T-helper 1 cell treated with Interleukin-12 subunit alpha and Interleukin-12 subunit beta and Interleukin-4 antibody, amounts not matched to agents 30 μg/mL and 1 μg/mL, for 36 hours (primary cell): ENCODE measurements around the gene CEP162.
"Not testable (repeated sequence)": the region's sequence is repeated elsewhere in the genome, so short reads cannot be mapped to it uniquely, and the experiment has no call there.

Source experiments
- H3K27ac Mint-ChIP-seq: one replicate; pipeline ENCODE4 v1.8.0; 2021; ENCODE audit warnings: mild to moderate bottlenecking, mixed read lengths
- H3K27me3 Mint-ChIP-seq: one replicate; pipeline ENCODE4 v1.8.0; 2021; ENCODE audit warnings: low read depth, mixed read lengths
- H3K36me3 Mint-ChIP-seq: one replicate; pipeline ENCODE4 v1.8.0; 2021; ENCODE audit warnings: low read depth, mixed read lengths
- H3K4me1 Mint-ChIP-seq: one replicate; pipeline ENCODE4 v1.8.0; 2021; ENCODE audit warnings: low read depth, mixed read lengths
- H3K4me3 Mint-ChIP-seq: one replicate; pipeline ENCODE4 v1.8.0; 2021; ENCODE audit warnings: mild to moderate bottlenecking, moderate library complexity, mixed read lengths
- H3K9me3 Mint-ChIP-seq: one replicate; pipeline ENCODE4 v1.8.0; 2021; ENCODE audit warnings: mixed read lengths

The CEP162 gene

DNA sequence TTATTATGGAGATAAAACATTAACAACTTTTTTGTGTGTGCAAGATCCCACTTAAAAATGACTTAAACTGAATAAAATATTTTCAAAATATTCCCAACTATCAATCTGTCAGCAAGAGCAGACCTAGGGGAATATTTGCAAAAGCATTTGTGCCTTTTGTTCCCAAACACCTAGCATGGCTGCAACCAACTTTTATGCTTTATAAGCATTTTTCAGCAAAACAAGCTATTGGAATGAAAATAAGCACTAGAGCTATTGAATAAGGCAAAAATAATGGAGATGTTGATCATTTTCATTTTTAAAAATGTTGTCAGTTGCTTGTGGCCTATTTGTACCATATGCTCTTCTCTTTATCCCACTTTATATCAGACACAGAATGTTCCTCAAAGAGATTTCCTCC is 28.2 kb upstream of the CEP162 start:
- no peaks in the 10 kb centered on the region for H3K4me1 Mint-ChIP-seq
- no peaks in the 10 kb centered on the region for H3K9me3 Mint-ChIP-seq
- no peaks in the 10 kb centered on the region for H3K27me3 Mint-ChIP-seq
- no peaks in the 10 kb centered on the region for H3K36me3 Mint-ChIP-seq
- H3K27ac Mint-ChIP-seq, result no peak overlapping the region
- H3K4me3 Mint-ChIP-seq, result no peak overlapping the region

DNA sequence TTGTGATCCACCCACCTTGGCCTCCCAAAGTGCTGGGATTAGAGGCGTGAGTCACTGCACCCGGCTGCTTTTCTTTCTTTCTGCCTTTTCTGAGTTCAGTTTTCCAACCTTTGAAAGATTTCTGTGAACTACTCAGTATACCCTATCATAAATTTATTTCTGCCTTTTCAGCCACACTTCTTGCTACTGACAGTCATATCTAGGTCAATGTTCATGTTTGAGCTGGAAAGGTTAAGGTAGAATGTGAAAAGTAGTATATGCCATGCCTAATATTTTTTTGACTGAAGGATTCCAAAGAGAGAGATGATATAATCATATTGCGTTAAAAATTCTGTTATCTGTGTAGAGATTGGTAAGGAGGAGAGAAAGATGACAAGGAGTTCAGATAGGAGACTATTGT is 25.9 kb upstream of the CEP162 start:
- Mint-ChIP-seq H3K9me3 (no peaks in the 10 kb centered on the region), H3K27me3 (no peaks in the 10 kb centered on the region), H3K4me3 (no peak overlapping the region), H3K27ac (no peak overlapping the region), H3K4me1 (no peaks in the 10 kb centered on the region), H3K36me3 (no peaks in the 10 kb centered on the region)

DNA sequence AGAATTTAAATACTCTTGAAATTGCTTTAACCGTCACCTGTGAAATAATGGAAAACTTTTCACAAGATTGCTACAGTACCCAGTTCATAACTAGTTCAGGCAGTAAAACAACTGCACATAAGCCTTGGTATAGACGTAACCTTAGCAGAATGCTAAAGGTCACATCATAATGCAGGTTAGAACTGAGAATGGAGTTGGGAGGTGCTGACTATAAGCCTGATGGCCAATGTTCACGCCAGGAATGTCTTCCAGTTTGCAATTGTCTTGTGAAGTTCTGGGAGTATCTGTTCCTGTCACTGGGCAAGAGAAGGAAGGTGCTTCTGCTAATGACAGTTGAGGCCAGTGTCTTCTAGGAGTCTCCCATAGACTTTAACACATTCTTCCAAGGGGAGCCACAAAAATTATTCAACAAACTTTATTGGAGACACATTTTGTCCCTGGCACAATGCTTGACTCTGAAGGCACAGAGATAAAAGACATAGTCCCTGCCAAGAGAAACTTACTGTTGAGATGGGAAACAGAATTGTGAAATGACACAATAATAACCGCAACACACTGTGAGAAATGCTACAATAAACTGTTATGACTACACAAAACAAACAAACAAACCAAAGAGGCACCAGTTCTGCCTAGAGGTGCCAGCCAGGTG is 24.6 kb upstream of the CEP162 start:
- no peaks in the 10 kb centered on the region for H3K4me1 Mint-ChIP-seq
- H3K4me3 Mint-ChIP-seq, result no peak overlapping the region
- no peaks in the 10 kb centered on the region for H3K27me3 Mint-ChIP-seq
- no peaks in the 10 kb centered on the region for H3K9me3 Mint-ChIP-seq
- H3K36me3 Mint-ChIP-seq, result no peaks in the 10 kb centered on the region
- no peak overlapping the region for H3K27ac Mint-ChIP-seq

- H3K4me3 Mint-ChIP-seq, result no peak overlapping the region
- no peaks in the 10 kb centered on the region for H3K9me3 Mint-ChIP-seq
- no peaks in the 10 kb centered on the region for H3K36me3 Mint-ChIP-seq
- H3K27me3 Mint-ChIP-seq, result no peaks in the 10 kb centered on the region
- H3K4me1 Mint-ChIP-seq, result no peaks in the 10 kb centered on the region
- H3K27ac Mint-ChIP-seq, result no peak overlapping the region
Observed at GRCh38 chr6:84249724-84250123, 22.3 kb upstream of the CEP162 start.

GRCh38 chr6:84244416-84245081 is 17.1 kb upstream of the CEP162 start:
- not testable (repeated sequence) for H3K36me3 Mint-ChIP-seq, H3K27me3 Mint-ChIP-seq, H3K9me3 Mint-ChIP-seq, H3K27ac Mint-ChIP-seq, H3K4me1 Mint-ChIP-seq, H3K4me3 Mint-ChIP-seq

- H3K36me3 Mint-ChIP-seq, result no peaks in the 10 kb centered on the region
- H3K9me3 Mint-ChIP-seq, result no peaks in the 10 kb centered on the region
- H3K27ac Mint-ChIP-seq, result no peak overlapping the region
- no peaks in the 10 kb centered on the region for H3K4me1 Mint-ChIP-seq
- H3K4me3 Mint-ChIP-seq, result no peak overlapping the region
- no peaks in the 10 kb centered on the region for H3K27me3 Mint-ChIP-seq
Observed at GRCh38 chr6:84243240-84243639, 15.8 kb upstream of the CEP162 start.

GRCh38 chr6:84242265-84242664 is 14.8 kb upstream of the CEP162 start:
- Mint-ChIP-seq H3K4me1 (no peaks in the 10 kb centered on the region), H3K4me3 (no peak overlapping the region), H3K27ac (no peak overlapping the region), H3K36me3 (no peaks in the 10 kb centered on the region), H3K27me3 (peaks cover 5% of the 10 kb centered on the region), H3K9me3 (no peaks in the 10 kb centered on the region)

DNA sequence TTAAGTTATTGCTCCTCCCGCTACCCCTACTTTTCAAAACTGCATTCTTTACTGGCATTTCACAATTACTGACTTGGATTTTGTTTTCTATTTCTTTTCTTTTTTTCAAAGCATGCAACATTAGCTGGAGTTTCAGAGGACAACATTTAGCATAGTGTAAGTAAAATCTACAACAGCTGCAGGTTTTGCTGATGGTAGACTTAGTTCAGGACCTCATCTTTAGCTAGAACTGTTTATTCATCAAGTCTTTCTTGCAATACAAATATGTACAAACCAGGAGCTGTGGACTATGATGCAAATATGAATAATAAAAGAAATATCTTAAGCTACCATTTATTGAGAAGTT is 728 bp upstream of the CEP162 start:
- peaks cover 16% of the 10 kb centered on the region for H3K4me1 Mint-ChIP-seq
- peak overlapping the region; percentile 87 for H3K27ac Mint-ChIP-seq
- H3K27me3 Mint-ChIP-seq, result peaks cover 18% of the 10 kb centered on the region
- H3K9me3 Mint-ChIP-seq, result no peaks in the 10 kb centered on the region
- peak overlapping the region; percentile 97 for H3K4me3 Mint-ChIP-seq
- H3K36me3 Mint-ChIP-seq, result no peaks in the 10 kb centered on the region

DNA sequence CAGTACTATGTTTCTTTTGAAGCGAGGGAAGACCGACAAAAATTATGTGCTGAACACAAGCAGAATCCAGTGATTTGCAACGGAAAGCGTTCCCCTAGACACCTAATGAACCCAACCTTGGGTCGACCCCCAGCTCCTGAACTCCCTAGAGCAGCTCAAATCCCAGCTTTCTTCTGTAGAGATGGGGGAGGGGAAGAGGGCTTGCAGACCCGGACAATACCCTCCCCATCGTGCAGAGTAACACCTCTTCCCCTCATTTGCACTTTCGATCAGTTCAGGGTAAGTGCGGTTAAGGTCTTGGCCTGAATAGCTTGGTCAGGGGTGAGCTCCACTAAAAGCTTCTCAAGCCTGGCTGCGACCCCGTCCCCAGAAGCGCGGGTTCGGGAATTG is 404 bp downstream of the CEP162 start:
- no peaks in the 10 kb centered on the region for H3K36me3 Mint-ChIP-seq
- peaks cover 15% of the 10 kb centered on the region for H3K27me3 Mint-ChIP-seq
- peaks cover 16% of the 10 kb centered on the region for H3K4me1 Mint-ChIP-seq

GRCh38 chr6:84224251-84224650 is 3.2 kb downstream of the CEP162 start:
- Mint-ChIP-seq H3K27me3 (no peaks in the 10 kb centered on the region), H3K4me3 (no peak overlapping the region), H3K4me1 (peaks cover 16% of the 10 kb centered on the region), H3K9me3 (no peaks in the 10 kb centered on the region), H3K27ac (no peak overlapping the region), H3K36me3 (no peaks in the 10 kb centered on the region)

More for the DNA sequence above, 404 bp downstream of the CEP162 start:
- no peaks in the 10 kb centered on the region for H3K9me3 Mint-ChIP-seq
- H3K4me3 Mint-ChIP-seq, result peak overlapping the region; percentile 97
- peak overlapping the region; percentile 87 for H3K27ac Mint-ChIP-seq

- H3K27ac Mint-ChIP-seq, H3K27me3 Mint-ChIP-seq, H3K9me3 Mint-ChIP-seq, H3K4me3 Mint-ChIP-seq, H3K36me3 Mint-ChIP-seq: not testable (repeated sequence)
- H3K4me1 Mint-ChIP-seq, result peaks cover 14% of the 10 kb centered on the region
Observed at GRCh38 chr6:84223608-84224007, 3.8 kb downstream of the CEP162 start.

GRCh38 chr6:84222426-84222825 is 5.0 kb downstream of the CEP162 start:
- Mint-ChIP-seq H3K4me1 (peaks cover 10% of the 10 kb centered on the region), H3K4me3 (no peak overlapping the region), H3K9me3 (no peaks in the 10 kb centered on the region), H3K36me3 (no peaks in the 10 kb centered on the region), H3K27me3 (no peaks in the 10 kb centered on the region), H3K27ac (no peak overlapping the region)

DNA sequence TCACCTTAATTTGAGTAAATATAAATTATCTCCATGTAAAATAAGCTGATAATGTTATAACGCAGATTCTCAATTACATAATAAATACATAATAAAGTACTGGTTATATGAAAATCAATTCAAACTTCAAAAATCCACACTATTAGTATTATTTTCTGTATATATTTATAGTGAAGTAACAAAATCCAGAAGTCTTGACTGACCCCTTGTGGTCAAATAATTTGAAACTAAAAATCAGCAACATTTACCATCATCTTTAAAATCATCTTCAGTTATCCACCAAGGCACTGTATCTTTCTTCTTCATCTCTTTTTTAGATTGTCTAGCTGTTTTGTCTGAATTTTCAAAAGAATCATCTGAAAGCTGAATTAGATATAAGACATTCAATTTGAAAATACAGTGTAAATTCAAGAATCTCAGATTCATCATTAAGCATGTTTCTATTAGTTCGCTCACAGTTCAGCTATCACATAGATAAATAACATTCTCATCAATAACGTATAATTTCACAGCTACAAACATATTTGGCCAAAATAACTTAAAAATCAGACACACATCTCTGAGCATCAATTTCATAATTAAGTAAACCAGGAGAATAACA is 6.5 kb downstream of the CEP162 start:
- Mint-ChIP-seq H3K27me3 (no peaks in the 10 kb centered on the region), H3K36me3 (no peaks in the 10 kb centered on the region), H3K4me3 (no peak overlapping the region)

DNA sequence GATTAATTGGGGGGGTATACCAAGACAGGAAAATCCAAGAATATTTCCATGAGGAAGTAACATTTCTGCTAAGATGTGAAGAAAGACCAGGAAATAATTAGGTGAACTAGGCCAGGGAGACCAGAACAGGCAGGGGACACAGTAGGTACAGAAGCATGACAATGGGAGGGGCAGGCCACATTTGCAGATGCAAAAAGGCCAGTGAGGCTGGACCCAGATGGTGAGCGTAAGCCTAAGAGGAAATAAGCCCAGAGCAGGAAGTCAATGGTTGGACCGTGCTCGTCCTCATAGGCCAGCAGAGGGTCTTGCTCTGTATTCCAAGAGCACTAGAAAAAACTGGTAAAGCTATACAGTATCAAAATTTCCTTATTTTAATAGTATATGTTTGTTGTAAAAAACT is 9.4 kb downstream of the CEP162 start:
- Mint-ChIP-seq H3K4me1 (no peaks in the 10 kb centered on the region), H3K36me3 (no peaks in the 10 kb centered on the region), H3K27ac (no peak overlapping the region), H3K4me3 (no peak overlapping the region), H3K9me3 (no peaks in the 10 kb centered on the region), H3K27me3 (no peaks in the 10 kb centered on the region)

More for the DNA sequence above, 6.5 kb downstream of the CEP162 start:
- H3K27ac Mint-ChIP-seq, result no peak overlapping the region
- no peaks in the 10 kb centered on the region for H3K9me3 Mint-ChIP-seq
- H3K4me1 Mint-ChIP-seq, result peaks cover 4% of the 10 kb centered on the region

DNA sequence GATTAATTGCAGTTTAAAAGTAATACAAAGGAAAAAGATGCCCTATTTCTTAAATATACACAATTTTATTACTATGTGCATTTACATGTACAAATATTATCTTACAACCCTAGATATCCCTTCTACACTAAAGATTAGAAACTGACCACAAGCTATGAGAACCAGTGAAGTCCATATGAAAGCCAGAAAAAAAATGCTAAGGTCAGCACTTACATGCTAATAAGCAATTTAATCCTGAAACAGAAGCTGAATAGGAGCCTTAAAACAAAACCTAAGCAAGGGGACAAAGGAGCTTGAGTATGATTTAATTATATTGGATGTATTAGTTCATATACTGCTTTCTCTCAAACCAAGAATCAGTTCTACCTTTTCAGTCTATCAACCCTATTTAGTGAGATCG is 14.2 kb downstream of the CEP162 start:
- no peaks in the 10 kb centered on the region for H3K27me3 Mint-ChIP-seq
- H3K36me3 Mint-ChIP-seq, result peaks cover 3% of the 10 kb centered on the region
- no peak overlapping the region for H3K4me3 Mint-ChIP-seq
- no peak overlapping the region for H3K27ac Mint-ChIP-seq
- no peaks in the 10 kb centered on the region for H3K9me3 Mint-ChIP-seq
- no peaks in the 10 kb centered on the region for H3K4me1 Mint-ChIP-seq
